GM12892 (cell line): ENCODE results near the gene PRKCH.

Experiments used
- POLR2A ChIP-seq: IDR thresholded peaks from 2 replicates; pipeline ENCODE4 v1.6.1; 2011; ENCODE audit warnings: low read depth, low read length, control low read depth
- POLR2AphosphoS5 ChIP-seq: IDR thresholded peaks from 2 replicates; pipeline ENCODE4 v1.6.1; 2011; ENCODE audit warnings: low read depth, low read length, control low read depth

DNA sequence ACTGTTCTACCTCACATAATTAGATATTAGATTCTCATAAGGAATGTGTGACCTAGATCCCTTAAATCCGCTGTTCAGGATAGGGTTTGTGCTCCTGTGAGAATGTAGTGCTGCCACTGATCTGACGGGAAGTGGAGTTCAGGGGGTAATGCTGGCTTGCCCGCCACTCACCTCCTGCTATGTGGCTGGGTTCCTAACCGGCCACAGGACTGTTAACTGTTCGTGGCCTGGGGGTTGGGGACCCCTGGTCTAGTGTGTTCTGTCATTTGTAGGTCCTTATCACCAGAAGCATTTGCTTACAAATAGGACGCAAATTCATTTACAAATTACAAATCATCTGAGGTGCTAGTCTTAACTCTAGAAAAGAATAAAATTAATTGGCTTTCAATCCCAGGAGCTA lies 23.8 kb upstream of the PRKCH start:
- TF ChIP-seq POLR2A (no peak), POLR2AphosphoS5 (no peak)
